BJ (cell line): ENCODE results near the gene IL9. TPM values are rescaled to one million over a fixed set of nuclear protein-coding genes. Genes with fewer than 3 reads are reported as not detected.

Experiments used
- CTCF ChIA-PET: fragments of 350-600 bp; formaldehyde crosslinking; extraction: SDS; loops from one replicate; lab custom pipeline; 2021; ENCODE audit warnings: antibody characterized with exemption, inconsistent platforms; lab: Yijun Ruan, JAX
- POLR2A ChIA-PET: fragments of 300-600 bp; sonication (Branson Sonifier 250); formaldehyde crosslinking; extraction: SDS; loops from one replicate; lab custom pipeline; 2021; ENCODE audit warnings: antibody characterized with exemption; lab: Charles Lee
- DNase-seq: peaks from one replicate; pipeline ENCODE4 v3.0.0-alpha.2; 2011; ENCODE audit warnings: low read depth
- H3K27me3 ChIP-seq: 2 replicates; pipeline ENCODE4 v1.6.0; 2011; ENCODE audit warnings: low read length; ENCODE audit not compliant: control insufficient read depth, insufficient read depth
- H3K36me3 ChIP-seq: 2 replicates; pipeline ENCODE4 v1.5.1; 2011; ENCODE audit warnings: low read length; ENCODE audit not compliant: control insufficient read depth, insufficient read depth
- H3K4me3 ChIP-seq: 2 replicates; pipeline ENCODE4 v1.5.1; 2011; ENCODE audit warnings: low read depth, mild to moderate bottlenecking, control low read depth, low read length
- CTCF ChIP-seq: IDR thresholded peaks from 2 replicates; pipeline ENCODE4 v1.5.1; 2011; ENCODE audit warnings: low read depth, mild to moderate bottlenecking, control low read depth, inconsistent platforms, low read length, moderate library complexity; ENCODE audit not compliant: insufficient read depth
- polyA plus RNA-seq: library from polyadenylated mRNA; depleted of rRNA; stranded (reverse); fragments of >200 nt; gene quantifications from 2 replicates; pipeline ENCODE4 v1.2.3, GENCODE V29; 2011

Gene IL9
- polyA plus RNA-seq, 1 experiment: not detected

- no peak for TF ChIP-seq CTCF
- DNase-seq: no peak
- Histone ChIP-seq H3K4me3 (no peak overlapping the region), H3K27me3 (peaks cover 3% of the 10 kb centered on the region; the same call in 1 of the 2 replicates), H3K36me3 (no peaks in the 10 kb centered on the region)
- POLR2A ChIA-PET: no interaction called here
- CTCF ChIA-PET: interaction anchor here (1.7 kb wide), 1 partner anchor 44 kb away, joined by 7 read pairs; no protein-coding TSS in a partner anchor
Measured at GRCh38 chr5:135873831-135874230, 21.8 kb downstream of the IL9 start.

GRCh38 chr5:135871268-135871915, 24.2 kb downstream of the IL9 start:
- Histone ChIP-seq H3K36me3 (no peaks in the 10 kb centered on the region), H3K27me3 (0 out of 2 replicates have a peak, but pooled peaks cover 1% of the 10 kb centered on the region), H3K4me3 (no peak overlapping the region)
- TF ChIP-seq CTCF: no peak
- ChIA-PET POLR2A (no interaction called here), CTCF (interaction anchor here (1.0 to 1.2 kb wide), 2 partner anchors 11 to 306 kb away, joined by 3 read pairs; no protein-coding TSS in a partner anchor)
- DNase-seq: no peak

GRCh38 chr5:135869935-135870334, 25.7 kb downstream of the IL9 start:
- ChIA-PET POLR2A (no interaction called here), CTCF (interaction anchor here (0.6 to 1.0 kb wide), 2 partner anchors 12 to 342 kb away, joined by 3 read pairs; no protein-coding TSS in a partner anchor)
- no peak for TF ChIP-seq CTCF
- DNase-seq: no peak
- Histone ChIP-seq H3K4me3 (no peak overlapping the region), H3K36me3 (no peaks in the 10 kb centered on the region), H3K27me3 (0 out of 2 replicates have a peak, but pooled peaks cover 1% of the 10 kb centered on the region)

- ChIA-PET CTCF (no interaction called here), POLR2A (no interaction called here)
- Histone ChIP-seq H3K27me3 (0 out of 2 replicates have a peak, but pooled peaks cover 1% of the 10 kb centered on the region), H3K36me3 (no peaks in the 10 kb centered on the region), H3K4me3 (no peak overlapping the region)
- TF ChIP-seq CTCF: no peak
- DNase-seq: no peak
Measured at GRCh38 chr5:135869276-135869675, 26.4 kb downstream of the IL9 start.

- 0 out of 2 replicates have a peak, but pooled peaks cover 1% of the 10 kb centered on the region for H3K27me3 ChIP-seq
- ChIA-PET POLR2A (no interaction called here), CTCF (no interaction called here)
- TF ChIP-seq CTCF: no peak
- no peaks in the 10 kb centered on the region for H3K36me3 ChIP-seq
- no peak for DNase-seq
- no peak overlapping the region for H3K4me3 ChIP-seq
Measured at GRCh38 chr5:135868681-135869080, 27.0 kb downstream of the IL9 start.
